GM21723 (cell line): ENCODE results near the gene CD9.

ENCODE experiments used
- ATAC-seq: cut with Tn5 transposase; IDR thresholded peaks from one replicate; pipeline ENCODE4 v1.9.1; 2021; ENCODE audit warnings: mild to moderate bottlenecking, moderate library complexity; ENCODE audit not compliant: unreplicated experiment

Gene CD9

DNA sequence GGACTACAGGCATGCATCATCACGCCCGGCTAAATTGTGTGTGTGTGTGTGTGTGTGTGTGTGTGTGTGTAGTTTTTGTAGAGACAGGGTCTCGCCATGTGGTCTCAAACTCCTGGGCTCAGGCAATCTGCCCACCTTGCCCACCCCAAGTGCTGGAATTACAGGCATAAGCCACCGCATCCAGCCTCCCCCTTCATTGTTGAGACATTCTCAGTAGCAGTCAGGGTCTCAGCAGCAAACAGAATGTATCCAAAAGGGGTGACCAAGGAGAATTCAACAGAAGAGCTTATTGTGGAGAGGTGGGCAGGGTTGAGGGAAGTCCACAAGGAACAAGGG is 73.0 kb downstream of the CD9 start:
- no peak for ATAC-seq

- ATAC-seq = no peak
Observed at GRCh38 chr12:6273541-6274230, 73.5 kb downstream of the CD9 start.

GRCh38 chr12:6274231-6275221 is 74.3 kb downstream of the CD9 start:
- ATAC-seq = no peak

DNA sequence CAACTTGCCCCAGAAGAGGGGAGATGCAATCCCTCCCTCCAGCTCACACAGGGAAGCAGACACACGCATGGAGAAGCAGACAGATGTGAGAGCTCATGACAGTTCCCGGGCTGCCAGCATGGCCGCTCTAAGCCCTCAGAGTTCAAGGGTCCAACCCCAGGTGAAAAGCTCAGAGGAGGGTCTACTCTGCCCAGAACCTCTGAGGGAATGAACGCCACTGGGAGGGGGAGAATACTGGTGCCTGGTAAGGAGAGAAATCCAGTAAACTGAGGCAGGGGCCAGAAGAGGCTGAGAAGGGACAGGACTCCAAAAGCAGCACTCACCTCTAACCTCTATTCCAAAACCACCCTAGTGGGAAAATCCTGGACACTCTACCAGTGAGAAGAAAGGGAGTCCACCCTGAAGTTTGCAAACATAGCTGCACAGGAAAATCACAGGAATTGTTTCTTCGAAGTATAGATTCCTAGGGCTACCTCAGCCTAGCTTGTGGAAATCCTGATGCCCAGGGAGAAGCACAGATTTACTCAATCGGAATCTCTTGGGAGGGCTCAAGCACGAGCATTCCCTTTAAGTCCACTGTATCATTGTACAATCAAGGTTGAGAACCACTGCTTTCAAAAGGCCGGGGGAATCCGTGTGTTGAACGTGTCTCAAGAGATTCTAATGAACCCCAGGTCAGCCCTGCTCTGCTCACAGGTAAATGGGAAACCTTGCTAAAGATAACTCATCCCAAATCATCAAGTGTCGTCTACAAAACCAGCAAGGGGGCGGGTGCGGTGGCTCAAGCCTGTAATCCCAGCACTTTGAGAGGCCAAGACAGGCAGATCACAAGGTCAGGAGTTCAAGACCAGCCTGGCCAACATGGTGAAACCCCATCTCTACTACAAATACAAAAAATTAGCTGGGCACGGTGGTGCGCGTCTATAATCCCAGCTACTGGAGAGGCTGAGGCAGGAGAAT is 76.0 kb downstream of the CD9 start:
- ATAC-seq = no peak

DNA sequence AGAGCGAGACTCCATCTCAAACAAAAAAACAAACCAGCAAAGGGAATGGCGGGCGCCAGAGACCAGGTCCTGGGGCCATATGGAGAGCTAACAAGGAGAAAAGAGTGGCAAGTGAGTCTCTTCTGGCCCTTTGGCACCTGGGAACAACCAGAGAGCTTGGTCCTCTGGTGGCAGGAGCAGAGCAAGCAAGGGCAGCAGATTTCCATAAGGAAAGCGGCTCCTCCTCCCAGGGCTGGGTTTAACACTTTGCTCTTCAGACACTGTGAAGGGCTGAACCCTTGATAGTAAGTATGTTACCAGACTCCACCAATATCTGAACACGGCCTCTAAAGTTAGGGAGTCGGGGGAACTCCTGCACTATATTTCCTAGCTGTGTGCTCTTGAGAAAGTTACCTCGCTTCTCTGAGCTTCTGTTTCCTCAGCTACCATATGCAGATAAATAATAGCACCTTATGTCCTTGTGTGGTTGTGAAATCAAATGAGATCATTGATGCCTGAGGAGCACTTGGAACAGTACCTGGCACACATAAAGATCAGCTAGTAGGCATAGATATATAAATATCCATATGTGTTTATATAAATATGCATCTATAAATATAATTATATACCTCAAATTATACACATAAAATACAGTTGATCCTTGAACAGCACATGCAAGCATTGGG is 76.9 kb downstream of the CD9 start:
- ATAC-seq = no peak

- peak; percentile 29 for ATAC-seq
Observed at GRCh38 chr12:6277982-6278438, 77.8 kb downstream of the CD9 start.

DNA sequence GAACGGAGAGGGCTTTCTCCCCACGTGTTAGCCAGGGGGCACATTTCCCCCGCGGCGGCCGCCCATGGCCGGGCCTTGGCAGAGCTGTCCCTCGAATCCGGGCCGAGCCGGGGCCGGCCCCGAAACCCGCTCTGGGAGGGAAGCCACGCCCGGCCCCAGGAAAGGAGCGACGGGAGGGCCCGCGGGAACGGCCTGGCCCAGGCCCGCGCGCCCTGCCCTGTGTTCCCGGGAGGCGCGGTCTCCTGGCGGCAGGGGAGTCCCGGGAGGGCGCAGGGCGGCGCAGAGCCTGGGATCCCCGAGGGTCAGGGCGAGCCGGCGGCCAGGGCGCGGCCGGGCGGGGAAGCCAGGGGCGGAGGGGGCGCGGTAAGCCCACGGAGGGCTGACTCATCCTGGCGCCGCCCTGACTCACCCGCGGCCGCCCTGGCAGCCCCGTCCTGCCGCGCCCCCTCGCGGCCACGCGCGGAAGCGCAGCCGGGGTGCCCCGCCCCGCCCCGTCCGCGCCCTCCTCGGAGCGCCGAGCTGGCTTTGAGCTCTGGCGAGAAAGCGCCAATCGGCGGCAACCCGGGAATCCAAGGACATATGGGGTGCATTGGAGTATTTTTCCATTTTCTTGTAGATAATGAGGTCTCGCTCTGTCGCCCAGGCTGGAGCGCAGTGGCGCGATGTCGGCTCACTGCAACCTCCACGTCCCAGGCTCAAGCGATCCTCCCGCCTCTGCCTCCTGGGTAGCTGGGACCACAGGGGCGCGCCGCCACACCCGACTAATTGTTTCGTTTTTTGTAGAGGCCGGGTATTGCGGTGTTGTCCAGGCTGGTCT is 78.4 kb downstream of the CD9 start:
- peak; percentile 73 for ATAC-seq

DNA sequence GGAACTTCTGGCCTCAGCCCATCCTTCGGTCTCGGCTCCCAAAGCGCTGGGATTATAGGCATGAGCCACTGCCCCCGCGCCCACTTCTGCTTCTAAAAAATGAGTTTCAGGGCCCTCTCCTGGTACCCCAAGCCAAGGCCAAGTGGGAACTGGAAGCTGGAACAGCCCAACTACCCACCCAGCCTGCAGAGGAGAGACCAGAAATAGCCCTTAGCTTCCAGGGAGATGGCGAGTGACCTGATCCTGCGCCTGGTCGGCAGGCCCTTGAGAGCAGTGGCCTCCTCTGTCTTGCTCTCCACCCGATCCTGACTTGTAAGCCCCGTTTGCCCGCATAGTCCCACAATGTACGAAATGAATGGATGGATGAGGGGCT is 79.0 kb downstream of the CD9 start:
- no peak for ATAC-seq

- ATAC-seq = no peak
Observed at GRCh38 chr12:6279631-6280030, 79.4 kb downstream of the CD9 start.

GRCh38 chr12:6280053-6280469 is 79.9 kb downstream of the CD9 start:
- no peak for ATAC-seq

- ATAC-seq = no peak
Observed at GRCh38 chr12:6280672-6281071, 80.5 kb downstream of the CD9 start.

DNA sequence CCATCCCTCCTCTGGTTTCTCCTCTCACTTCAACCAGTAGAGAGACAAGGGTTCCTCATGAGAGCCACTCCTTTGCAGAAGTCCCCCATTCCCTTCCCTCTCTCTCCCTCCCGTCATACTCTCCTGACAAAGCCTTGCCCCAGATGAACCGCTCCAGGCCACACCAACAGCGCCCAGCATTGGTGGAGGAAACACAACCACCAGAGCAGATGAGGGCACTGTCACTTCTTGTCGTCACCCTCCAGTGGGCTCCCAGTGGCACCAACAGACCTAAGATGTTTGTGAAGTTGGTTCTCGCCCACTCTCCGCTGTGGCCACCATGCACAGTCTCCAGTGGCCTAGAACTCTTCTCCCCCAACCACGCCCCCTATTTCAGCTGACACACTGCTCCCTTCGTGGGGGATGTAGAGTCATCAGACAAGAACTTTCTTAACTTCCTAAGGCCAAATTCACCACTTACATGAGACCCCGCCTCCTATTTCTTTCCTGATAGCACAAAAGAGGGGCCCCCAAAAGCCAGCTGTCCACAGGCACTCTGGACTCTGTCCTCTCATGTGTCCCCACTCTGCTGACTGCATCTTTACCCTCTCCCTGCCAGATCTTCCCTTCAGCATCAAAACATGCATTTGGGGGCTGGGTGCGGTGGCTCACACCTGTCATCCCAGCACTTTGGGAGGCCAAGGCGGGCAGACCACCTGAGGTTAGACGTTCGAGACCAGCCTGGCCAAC is 81.0 kb downstream of the CD9 start:
- no peak for ATAC-seq

- no peak for ATAC-seq
Observed at GRCh38 chr12:6282453-6282840, 82.2 kb downstream of the CD9 start.

DNA sequence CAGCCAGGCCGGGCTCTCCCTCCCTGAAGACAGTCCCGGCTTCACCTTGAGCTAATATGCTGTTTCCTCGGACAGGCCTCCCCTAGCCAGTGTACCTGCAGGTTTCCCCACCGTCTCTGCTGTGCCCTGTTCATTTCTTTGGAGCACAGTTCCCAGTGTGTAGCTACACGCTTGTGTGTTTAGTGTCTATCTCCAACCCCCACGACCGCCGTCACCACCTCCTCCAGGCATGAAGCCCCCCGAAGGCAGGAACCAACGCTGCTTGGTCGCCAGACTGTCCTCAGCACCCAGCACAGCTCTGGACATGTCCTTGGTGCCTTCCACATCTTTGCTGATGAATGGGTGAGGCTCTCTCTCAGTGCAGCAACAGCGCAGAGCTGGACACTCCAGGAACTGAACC is 84.1 kb downstream of the CD9 start:
- ATAC-seq = no peak

- peak; percentile 69 for ATAC-seq
Observed at GRCh38 chr12:6285063-6285477, 84.9 kb downstream of the CD9 start.

DNA sequence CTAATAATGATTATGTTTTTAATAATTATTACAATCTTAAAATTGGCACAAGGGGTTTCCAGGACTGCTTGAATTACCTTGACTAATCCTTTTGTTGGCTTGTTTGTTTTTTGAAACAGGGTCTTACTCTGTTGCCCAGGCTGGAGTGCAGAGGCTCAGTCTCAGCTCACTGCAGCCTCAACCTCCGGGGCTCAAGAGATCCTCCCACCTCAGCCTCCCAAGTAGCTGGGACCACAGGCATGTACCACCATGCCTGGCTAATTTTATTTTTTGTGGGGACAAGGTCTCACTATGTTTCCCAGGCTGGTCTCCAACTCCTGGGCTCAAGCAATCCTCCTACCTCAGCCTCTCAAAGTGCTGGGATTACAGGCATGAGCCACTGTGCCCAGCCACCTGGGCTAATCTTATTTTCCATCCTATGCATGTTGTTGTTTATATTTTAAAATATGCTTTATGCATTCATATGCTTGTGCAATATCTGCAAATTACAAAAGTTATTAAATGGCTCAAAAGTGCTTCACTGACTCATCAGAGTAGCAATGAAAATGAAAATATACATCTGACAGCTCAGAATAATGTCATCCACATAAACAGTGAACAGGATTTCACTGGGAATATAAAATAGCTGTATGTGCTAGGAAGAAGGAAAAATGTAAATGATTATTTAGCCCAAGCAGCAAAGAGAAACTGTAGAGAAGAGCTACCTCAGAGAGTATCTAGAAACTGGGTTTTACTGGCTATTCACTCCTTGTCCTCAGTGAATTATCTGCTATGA is 85.5 kb downstream of the CD9 start:
- no peak for ATAC-seq
